Trophoblast cell (in vitro differentiated cells and primary cell): ENCODE measurements around the gene ATG2B.

ENCODE experiments used
- DNase-seq, 2 donors: peaks; one replicate each; pipeline ENCODE4 v3.0.0-alpha.2; 2016
- H2AFZ ChIP-seq: 2 replicates; pipeline ENCODE4 v1.6.1; 2013; ENCODE audit warnings: low read length, moderate library complexity, mild to moderate bottlenecking; ENCODE audit not compliant: insufficient read depth, poor library complexity
- H2AK5ac ChIP-seq: 2 replicates; pipeline ENCODE4 v1.6.1; 2013; ENCODE audit warnings: mild to moderate bottlenecking, low read length
- H2BK120ac ChIP-seq: 2 replicates; pipeline ENCODE4 v1.6.1; 2013; ENCODE audit warnings: low read length, mild to moderate bottlenecking, moderate library complexity; ENCODE audit not compliant: insufficient read depth, poor library complexity
- H2BK12ac ChIP-seq: 2 replicates; pipeline ENCODE4 v1.6.1; 2013; ENCODE audit warnings: mild to moderate bottlenecking, low read length, moderate library complexity
- H2BK5ac ChIP-seq: 2 replicates; pipeline ENCODE4 v1.6.1; 2013; ENCODE audit warnings: low read length, low read depth, moderate library complexity, mild to moderate bottlenecking; ENCODE audit not compliant: poor library complexity
- H3K14ac ChIP-seq: 2 replicates; pipeline ENCODE4 v1.6.1; 2013; ENCODE audit warnings: mild to moderate bottlenecking, low read length
- H3K18ac ChIP-seq: 2 replicates; pipeline ENCODE4 v1.6.1; 2013; ENCODE audit warnings: mild to moderate bottlenecking, low read length
- H3K23ac ChIP-seq: 2 replicates; pipeline ENCODE4 v1.6.1; 2013; ENCODE audit warnings: low read length
- H3K27ac ChIP-seq: 2 replicates; pipeline ENCODE4 v1.5.1; 2013; ENCODE audit warnings: low read depth, mild to moderate bottlenecking, inconsistent platforms, low read length, moderate library complexity
- H3K27me3 ChIP-seq: 2 replicates; pipeline ENCODE4 v1.6.1; 2013; ENCODE audit warnings: inconsistent platforms, mild to moderate bottlenecking, low read length, moderate library complexity; ENCODE audit not compliant: insufficient read depth
- H3K36me3 ChIP-seq, 2 experiments: 1 replicate in 1 of 2; 2 replicates in 1 of 2; pipeline ENCODE4 v1.6.1; 2013; ENCODE audit warnings: low read length in 2 of 2, mild to moderate bottlenecking in 2 of 2, moderate library complexity in 1 of 2; ENCODE audit not compliant: insufficient read depth in 2 of 2, control insufficient read depth in 1 of 2
- H3K4ac ChIP-seq: 2 replicates; pipeline ENCODE4 v1.6.1; 2013; ENCODE audit warnings: low read depth, mild to moderate bottlenecking, low read length, moderate library complexity
- H3K4me1 ChIP-seq, 2 experiments: 1 replicate in 1 of 2; 2 replicates in 1 of 2; pipeline ENCODE4 v1.6.1; 2013; ENCODE audit warnings: low read length in 2 of 2, mild to moderate bottlenecking in 2 of 2, moderate library complexity in 1 of 2; ENCODE audit not compliant: insufficient read depth in 2 of 2, control insufficient read depth in 1 of 2
- H3K4me2 ChIP-seq: 2 replicates; pipeline ENCODE4 v1.6.1; 2013; ENCODE audit warnings: inconsistent platforms, mild to moderate bottlenecking, low read length, moderate library complexity
- H3K4me3 ChIP-seq: 2 replicates; pipeline ENCODE4 v1.5.1; 2013; ENCODE audit warnings: mild to moderate bottlenecking, low read depth, low read length, inconsistent platforms
- H3K79me1 ChIP-seq: one replicate; pipeline ENCODE4 v1.6.1; 2013; ENCODE audit warnings: low read length
- H3K79me2 ChIP-seq: 2 replicates; pipeline ENCODE4 v1.6.1; 2013; ENCODE audit warnings: low read length, mild to moderate bottlenecking; ENCODE audit not compliant: control insufficient read depth, insufficient read depth, poor library complexity
- H3K9ac ChIP-seq: 2 replicates; pipeline ENCODE4 v1.6.1; 2013; ENCODE audit warnings: mild to moderate bottlenecking, low read length
- H3K9me3 ChIP-seq: 2 replicates; pipeline ENCODE4 v1.6.1; 2013; ENCODE audit warnings: low read depth, mild to moderate bottlenecking, control low read depth, inconsistent platforms, low read length; ENCODE audit not compliant: insufficient read depth
- H4K12ac ChIP-seq: 2 replicates; pipeline ENCODE4 v1.6.1; 2013; ENCODE audit warnings: low read depth, mild to moderate bottlenecking, low read length, moderate library complexity
- H4K8ac ChIP-seq: 2 replicates; pipeline ENCODE4 v1.6.1; 2013; ENCODE audit warnings: low read depth, mild to moderate bottlenecking, low read length, moderate library complexity
- H4K91ac ChIP-seq: one replicate; pipeline ENCODE4 v1.6.1; 2013; ENCODE audit warnings: low read depth, mild to moderate bottlenecking, low read length, moderate library complexity
- WGBS: extraction: QIAGEN DNeasy Blood & Tissue Kit; methylation state at CpG from one replicate; pipeline ENCODE4 v1.1.7; 2013; ENCODE audit warnings: missing lambda C conversion rate; ENCODE audit not compliant: insufficient read length, insufficient coverage; ENCODE audit errors: extremely low coverage; 5-methylcytosine and 5-hydroxymethylcytosine counted together

Gene ATG2B

GRCh38 chr14:96256407-96256806 lies 106.7 kb downstream of the ATG2B start:
- Histone ChIP-seq H3K18ac (no peak overlapping the region), H4K8ac (no peak overlapping the region), H3K79me2 (peaks cover 11% of the 10 kb centered on the region), H3K9me3 (no peaks in the 10 kb centered on the region), H3K4ac (no peak overlapping the region), H3K36me3 (no peaks in the 10 kb centered on the region), H2BK120ac (no peak overlapping the region), H2AK5ac (no peak overlapping the region), H4K91ac (no peak overlapping the region), H3K79me1 (peaks cover 35% of the 10 kb centered on the region), H3K14ac (no peak overlapping the region), H2BK12ac (no peak overlapping the region), H3K27ac (no peak overlapping the region), H2BK5ac (no peak overlapping the region), H3K4me3 (no peak overlapping the region), H3K4me1 (peaks cover 26 to 28% of the 10 kb centered on the region in 2 experiments), H3K9ac (no peak overlapping the region), H3K23ac (no peak overlapping the region), H3K27me3 (no peaks in the 10 kb centered on the region), H2AFZ (no peak overlapping the region), H3K4me2 (no peak overlapping the region), H4K12ac (no peak overlapping the region)
- DNase-seq, result no peak
- WGBS, result no CpG with 5 or more reads among the region's 4 CpGs

- H2BK120ac ChIP-seq, result peak within 1 kb of the TSS; percentile 95
- H3K79me2 ChIP-seq, result peaks cover 11% of the 10 kb centered on the region
- H3K9me3 ChIP-seq, result no peaks in the 10 kb centered on the region
- H3K4me3 ChIP-seq, result no peak within 1 kb of the TSS
- H3K79me1 ChIP-seq, result peaks cover 37% of the 10 kb centered on the region
- no peak within 1 kb of the TSS for H3K4me2 ChIP-seq
- no peaks in the 10 kb centered on the region for H3K27me3 ChIP-seq
- no peak for DNase-seq
- peak within 1 kb of the TSS; percentile 55 for H3K27ac ChIP-seq
- no peaks in the 10 kb centered on the region for H3K36me3 ChIP-seq
- peak within 1 kb of the TSS; percentile 88 for H2BK12ac ChIP-seq
- peak within 1 kb of the TSS; percentile 99 for H4K91ac ChIP-seq
- H3K23ac ChIP-seq, result no peak within 1 kb of the TSS
- H3K14ac ChIP-seq, result peak within 1 kb of the TSS; percentile 71
- peak within 1 kb of the TSS; percentile 71 for H2AK5ac ChIP-seq
- peak within 1 kb of the TSS; percentile 64 for H3K18ac ChIP-seq
- no peak within 1 kb of the TSS for H2AFZ ChIP-seq
- no CpG with 5 or more reads among the region's 12 CpGs for WGBS
- peak within 1 kb of the TSS; percentile 40 for H4K8ac ChIP-seq
- peak within 1 kb of the TSS; percentile 94 for H2BK5ac ChIP-seq
- H3K9ac ChIP-seq, result no peak within 1 kb of the TSS
- H4K12ac ChIP-seq, result no peak within 1 kb of the TSS
- H3K4me1 ChIP-seq, result peaks cover 26 to 28% of the 10 kb centered on the region in 2 experiments
- H3K4ac ChIP-seq, result peak within 1 kb of the TSS; percentile 4
Measured at GRCh38 chr14:96255501-96256366, 107.4 kb downstream of the ATG2B start, which contains the start of gene BDKRB1. Gene BDKRB1 (plus strand): TSS chr14:96256210. CDS start chr14:96263683, 7,473 bp downstream.

GRCh38 chr14:96254687-96255086 lies 108.5 kb downstream of the ATG2B start:
- no peak overlapping the region for H3K4me2 ChIP-seq
- H2AFZ ChIP-seq, result no peak overlapping the region
- H3K23ac ChIP-seq, result no peak overlapping the region
- no peaks in the 10 kb centered on the region for H3K36me3 ChIP-seq
- peak overlapping the region; percentile 5 for H4K12ac ChIP-seq
- H3K18ac ChIP-seq, result peak overlapping the region; percentile 67
- H2AK5ac ChIP-seq, result peak overlapping the region; percentile 98
- peaks cover 26 to 28% of the 10 kb centered on the region in 2 experiments for H3K4me1 ChIP-seq
- H3K27ac ChIP-seq, result peak overlapping the region; percentile 44
- H2BK12ac ChIP-seq, result peak overlapping the region; percentile 99
- H2BK5ac ChIP-seq, result peak overlapping the region; percentile 94
- no peaks in the 10 kb centered on the region for H3K27me3 ChIP-seq
- WGBS, result no CpG with 5 or more reads among the region's 11 CpGs
- no peaks in the 10 kb centered on the region for H3K9me3 ChIP-seq
- H2BK120ac ChIP-seq, result peak overlapping the region; percentile 95
- H4K91ac ChIP-seq, result peak overlapping the region; percentile 99
- H3K79me1 ChIP-seq, result peaks cover 37% of the 10 kb centered on the region
- peak overlapping the region; percentile 87 for H3K4ac ChIP-seq
- H3K79me2 ChIP-seq, result peaks cover 11% of the 10 kb centered on the region
- H4K8ac ChIP-seq, result peak overlapping the region; percentile 78
- no peak overlapping the region for H3K9ac ChIP-seq
- peak overlapping the region; percentile 83 for H3K14ac ChIP-seq
- no peak for DNase-seq
- H3K4me3 ChIP-seq, result no peak overlapping the region

GRCh38 chr14:96252999-96253539 lies 110.1 kb downstream of the ATG2B start:
- no peak overlapping the region for H3K4me3 ChIP-seq
- H3K36me3 ChIP-seq, result no peaks in the 10 kb centered on the region
- H3K9ac ChIP-seq, result no peak overlapping the region
- H3K4me2 ChIP-seq, result peak overlapping the region; percentile 3
- WGBS, result no CpG with 5 or more reads among the region's 9 CpGs
- H3K79me2 ChIP-seq, result peaks cover 11% of the 10 kb centered on the region
- H3K9me3 ChIP-seq, result no peaks in the 10 kb centered on the region
- H4K12ac ChIP-seq, result no peak overlapping the region
- peak overlapping the region; percentile 91 for H2BK5ac ChIP-seq
- peak overlapping the region; percentile 80 for H4K8ac ChIP-seq
- peak overlapping the region; percentile 83 for H3K18ac ChIP-seq
- peak overlapping the region; percentile 95 for H2BK120ac ChIP-seq
- peak overlapping the region; percentile 93 for H2AK5ac ChIP-seq
- peak overlapping the region; percentile 98 for H4K91ac ChIP-seq
- H3K27me3 ChIP-seq, result no peaks in the 10 kb centered on the region
- H3K27ac ChIP-seq, result peak overlapping the region; percentile 85
- peak overlapping the region; percentile 78 for H2BK12ac ChIP-seq
- DNase-seq, result peak in 1 of 2 donors; percentile 32
- peaks cover 33 to 35% of the 10 kb centered on the region in 2 experiments for H3K4me1 ChIP-seq
- H3K4ac ChIP-seq, result peak overlapping the region; percentile 78
- H3K23ac ChIP-seq, result no peak overlapping the region
- H2AFZ ChIP-seq, result peak overlapping the region; percentile 42
- peak overlapping the region; percentile 92 for H3K14ac ChIP-seq
- peaks cover 44% of the 10 kb centered on the region for H3K79me1 ChIP-seq
